ENCODE measurements around the gene ELOVL4. TPM values are rescaled to one million over a fixed set of nuclear protein-coding genes. Genes with fewer than 3 reads are reported as not detected.
A peak's percentile ranks its signal among the peaks of the same experiment; 100 is the strongest.

Gene ELOVL4
- total RNA-seq, 2 donors from 2014 or later, result 0.31 to 0.47 TPM

DNA sequence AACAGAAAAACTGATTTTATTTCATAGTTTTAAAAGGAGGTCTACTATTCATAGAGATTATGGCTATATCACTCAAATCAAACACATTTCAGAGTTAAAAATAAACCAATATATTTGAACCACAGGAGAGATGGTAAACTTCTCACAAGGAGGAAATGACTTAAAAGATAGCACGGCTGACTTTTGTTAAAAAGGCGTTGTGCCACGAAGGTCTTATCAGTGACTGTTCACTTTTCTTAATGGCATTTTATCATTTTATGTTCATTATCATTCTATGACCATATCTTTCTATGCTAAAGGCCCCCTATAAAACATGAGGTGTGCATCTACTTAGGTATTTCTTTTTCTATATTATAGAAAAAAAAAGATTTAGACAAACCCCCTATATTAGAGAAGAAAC lies 19.6 kb downstream of the ELOVL4 start:
- intact Hi-C loops (cut with DNase I, micrococcal nuclease), result no loop called here
- ATAC-seq (peak; percentile 77), DNase-seq (no peak)

DNA sequence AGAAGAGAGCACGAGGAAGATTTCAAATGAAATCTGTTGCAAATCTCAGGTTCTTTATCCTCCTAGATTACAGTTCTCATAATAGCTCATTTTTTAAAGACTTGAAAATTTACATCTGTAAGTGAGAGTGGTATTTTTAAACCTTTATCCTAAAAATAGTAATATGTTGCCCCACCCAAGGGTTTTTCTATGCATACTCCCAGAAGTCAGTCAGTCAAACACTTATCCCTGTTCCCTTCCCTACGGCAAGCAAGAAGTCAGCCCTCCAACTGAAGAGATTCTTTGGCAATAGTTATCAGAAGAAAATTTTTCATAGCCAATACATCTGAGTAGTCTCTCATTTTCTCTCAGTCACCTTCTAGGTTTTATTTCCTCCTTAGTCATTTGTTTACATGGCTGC lies 24.1 kb downstream of the ELOVL4 start:
- DNase-seq (no peak), ATAC-seq (no peak)
- intact Hi-C loops (cut with DNase I, micrococcal nuclease), result no loop called here

DNA sequence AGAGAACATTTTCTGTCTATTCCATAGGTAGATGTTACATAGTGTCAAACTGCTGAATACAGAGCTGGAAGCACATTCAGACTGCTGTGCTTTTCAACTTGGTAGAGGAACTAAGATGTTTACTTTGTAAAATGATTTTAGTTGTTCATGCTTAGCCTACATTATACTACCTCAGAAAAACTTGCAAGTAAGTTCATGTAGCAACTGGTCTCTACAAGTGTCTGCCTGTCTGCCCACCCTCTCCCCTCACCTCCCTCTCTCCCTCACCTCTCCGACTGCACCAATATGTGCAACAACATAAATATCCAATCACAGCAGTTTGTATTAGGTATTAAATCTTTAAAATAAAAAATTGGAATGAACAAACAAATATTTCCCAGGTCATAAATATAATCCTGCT lies 25.3 kb downstream of the ELOVL4 start:
- DNase-seq, result no peak
- intact Hi-C loops (cut with DNase I, micrococcal nuclease), result no loop called here
- ATAC-seq, result peak; percentile 61

DNA sequence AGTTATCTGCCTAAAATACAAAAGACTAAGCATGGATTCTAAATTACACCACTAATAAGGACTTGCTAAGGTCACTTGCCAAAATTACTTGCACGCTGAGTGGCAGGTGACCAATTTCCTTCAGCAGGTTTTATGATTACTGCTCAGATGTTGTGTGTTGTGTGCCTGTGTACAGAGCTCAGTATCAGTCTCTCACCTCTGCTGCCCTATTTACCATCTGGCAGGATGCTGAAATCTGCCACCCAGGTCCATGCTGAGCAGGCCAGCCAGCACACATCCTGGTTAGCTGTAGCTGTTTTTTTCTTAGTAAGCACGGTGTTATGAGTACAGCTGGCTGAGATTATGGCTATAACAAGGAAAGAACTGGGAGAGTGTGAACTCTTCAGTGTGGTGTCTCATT lies 34.0 kb downstream of the ELOVL4 start:
- DNase-seq, result peak; percentile 25 to 28
- ATAC-seq, result peak; percentile 94
- intact Hi-C loops (cut with DNase I, micrococcal nuclease), result no loop called here

DNA sequence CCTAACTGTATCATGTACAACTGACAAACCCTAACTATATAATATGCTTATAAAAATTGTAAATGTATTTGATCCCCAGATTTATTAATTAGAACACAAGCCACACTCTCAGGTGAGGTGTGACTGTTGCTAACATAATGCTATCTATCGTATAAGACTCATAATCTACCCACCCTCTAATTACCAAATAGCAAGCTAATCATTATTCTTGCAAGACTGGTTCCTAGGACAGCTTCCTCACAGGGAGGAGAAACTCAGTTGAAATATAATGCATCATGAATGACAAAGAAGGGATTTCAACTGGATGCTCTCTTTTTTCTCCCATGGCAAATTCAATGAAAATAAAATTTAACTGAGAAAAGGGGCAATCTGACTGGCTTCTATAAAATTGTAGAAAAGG lies 35.4 kb downstream of the ELOVL4 start:
- DNase-seq (no peak), ATAC-seq (no peak)
- intact Hi-C loops (cut with DNase I, micrococcal nuclease), result no loop called here

DNA sequence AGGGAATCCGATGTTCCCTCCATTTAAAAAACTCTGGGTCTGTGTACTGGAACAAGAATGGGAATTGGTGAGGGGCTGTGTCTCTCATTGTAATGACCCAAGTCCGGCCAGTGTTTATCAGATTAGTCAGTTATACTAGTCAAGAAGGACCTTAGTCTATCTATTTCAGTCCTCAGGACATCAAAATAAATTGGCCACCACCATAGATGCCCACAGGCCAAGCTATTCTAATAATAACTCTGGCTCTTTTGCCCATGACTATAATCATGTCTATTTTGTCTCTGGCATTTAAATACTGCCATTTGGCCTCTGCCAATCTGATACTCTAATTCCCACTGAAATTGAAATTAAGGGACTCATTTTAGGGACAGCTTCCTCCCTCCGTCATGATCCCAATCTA lies 37.8 kb downstream of the ELOVL4 start:
- DNase-seq (no peak), ATAC-seq (no peak)
- intact Hi-C loops (cut with DNase I, micrococcal nuclease), result no loop called here

DNA sequence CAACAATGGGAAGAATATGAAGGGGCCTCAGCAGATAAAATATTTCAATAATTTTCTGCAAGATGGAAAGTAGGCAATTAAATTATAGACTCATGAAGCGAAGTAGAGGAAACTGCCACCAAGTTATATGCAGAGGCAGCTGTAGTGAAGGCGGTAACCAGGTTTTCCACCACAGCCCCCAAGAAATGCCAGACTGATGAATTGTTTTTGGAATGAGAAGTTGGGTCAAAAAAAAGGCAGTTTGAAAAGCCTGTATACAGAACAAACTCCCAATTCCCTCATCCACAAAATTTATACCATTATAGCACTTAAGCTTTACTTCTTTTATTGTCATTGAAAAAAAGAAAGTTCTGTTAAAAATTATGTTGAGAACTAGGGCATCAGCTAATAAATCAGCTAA lies 45.3 kb downstream of the ELOVL4 start:
- intact Hi-C loops (cut with DNase I, micrococcal nuclease), result no loop called here
- ATAC-seq (no peak), DNase-seq (no peak)

DNA sequence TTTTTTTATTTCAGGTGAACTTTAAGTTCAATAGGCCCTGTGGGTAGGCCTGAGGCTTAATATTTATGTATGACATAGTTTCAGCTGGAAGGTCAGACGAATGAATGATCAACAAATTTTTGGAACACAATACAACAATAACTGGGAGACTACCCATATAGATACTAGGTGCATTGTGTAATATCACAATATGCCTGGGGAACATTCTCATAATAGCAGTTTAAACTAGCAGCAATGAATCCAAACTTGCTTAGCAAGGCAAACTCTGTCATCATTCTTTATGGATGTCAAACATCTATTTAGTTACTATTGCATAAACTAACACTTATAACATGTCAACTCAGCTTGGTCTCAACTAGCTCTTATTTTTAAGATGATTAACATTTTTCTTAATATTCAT lies 49.3 kb downstream of the ELOVL4 start:
- no peak for DNase-seq
- intact Hi-C loops (cut with DNase I, micrococcal nuclease), result no loop called here
- ATAC-seq, result no peak

DNA sequence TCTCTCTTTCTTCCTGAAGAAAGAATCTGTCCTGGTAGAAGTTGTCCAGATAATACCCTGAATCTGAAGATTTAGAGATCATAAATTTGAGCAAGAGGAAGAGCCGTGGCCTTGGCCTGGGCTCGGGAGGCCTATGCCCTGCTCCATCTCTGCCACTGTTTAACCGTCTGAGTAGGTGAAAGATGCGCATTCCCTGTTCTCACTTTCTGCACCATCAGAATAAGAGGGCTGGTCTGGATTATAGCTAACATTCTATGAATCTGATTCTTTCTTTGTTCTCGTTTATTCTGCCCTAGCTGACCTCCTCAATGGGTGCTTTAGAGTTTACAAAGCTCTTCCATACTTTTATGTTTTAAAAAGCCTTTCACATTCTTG lies 51.3 kb downstream of the ELOVL4 start:
- no peak for DNase-seq
- ATAC-seq, result no peak
- intact Hi-C loops (cut with DNase I, micrococcal nuclease), result no loop called here

DNA sequence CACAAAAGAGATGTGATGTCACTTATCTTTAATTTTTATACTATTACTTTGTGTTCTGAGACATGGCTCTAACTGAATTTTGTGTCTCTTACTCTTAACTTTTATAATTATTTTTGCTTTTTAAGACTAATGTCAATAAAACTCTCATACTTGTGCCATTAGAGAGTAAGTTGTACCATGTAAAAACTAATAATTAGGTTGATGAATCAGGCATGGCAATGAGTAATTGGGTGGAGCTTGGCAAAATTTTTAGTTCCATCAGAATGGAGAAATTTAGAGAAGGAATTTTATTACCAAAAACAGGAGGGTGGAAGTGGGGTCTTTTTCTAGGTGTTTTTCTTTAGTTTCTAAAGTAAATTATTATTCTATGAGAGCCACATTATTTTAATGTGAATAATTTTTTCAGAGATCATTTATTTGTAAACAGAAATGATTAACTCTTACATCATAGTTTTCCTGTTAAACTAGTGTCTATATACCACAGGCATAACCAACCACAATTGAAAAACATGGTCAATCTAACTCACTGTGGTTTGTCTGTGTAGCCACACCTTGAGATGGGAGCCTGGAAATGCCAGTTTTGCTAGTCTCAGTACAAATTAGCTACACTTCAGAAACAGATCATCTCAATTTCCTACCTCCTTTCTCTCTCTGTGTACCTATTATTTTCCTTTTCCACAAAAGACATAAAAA lies 51.8 kb downstream of the ELOVL4 start:
- intact Hi-C loops (cut with DNase I, micrococcal nuclease), result no loop called here
- ATAC-seq, result no peak

DNA sequence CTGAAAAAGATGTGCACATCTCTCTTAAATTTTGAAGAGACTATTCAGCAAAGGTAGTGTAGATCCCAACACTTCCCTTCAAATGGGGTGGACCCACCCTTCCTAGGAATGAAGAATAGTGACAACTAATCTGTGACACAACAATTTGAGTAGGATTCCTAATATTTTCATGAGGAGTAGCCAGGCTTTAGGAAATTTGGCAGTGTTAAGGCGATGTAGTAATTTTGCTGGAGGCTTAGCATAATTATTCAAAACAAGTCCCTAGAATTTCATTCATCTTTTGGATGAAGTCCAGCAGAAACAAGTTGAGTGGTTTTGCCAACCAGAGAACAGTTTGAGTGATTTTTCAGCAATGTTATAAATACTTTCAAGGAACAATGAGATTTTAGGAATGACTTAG lies 52.4 kb downstream of the ELOVL4 start:
- no peak for DNase-seq
- ATAC-seq, result no peak
- intact Hi-C loops (cut with DNase I, micrococcal nuclease), result no loop called here

More for the DNA sequence above, 51.8 kb downstream of the ELOVL4 start:
- DNase-seq, result no peak

DNA sequence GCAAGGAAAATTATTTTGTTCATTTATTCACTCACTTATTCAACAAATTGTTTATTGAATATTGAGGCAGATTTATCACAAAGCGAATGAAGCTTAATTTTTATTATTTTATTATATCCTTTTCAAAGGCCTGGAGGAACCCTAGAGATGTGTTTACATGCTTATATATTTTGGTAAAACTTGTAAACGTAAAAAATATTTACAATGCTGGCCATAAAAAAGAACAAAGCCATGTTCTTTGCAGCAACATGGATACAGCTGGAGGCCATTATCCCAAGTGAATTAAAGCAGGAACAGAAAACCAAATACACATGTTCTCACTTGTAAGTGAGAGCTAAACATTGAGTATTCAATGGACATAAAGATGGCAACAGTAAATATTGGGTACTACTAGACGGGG lies 58.8 kb downstream of the ELOVL4 start:
- intact Hi-C loops (cut with DNase I, micrococcal nuclease), result no loop called here
- no peak for DNase-seq

DNA sequence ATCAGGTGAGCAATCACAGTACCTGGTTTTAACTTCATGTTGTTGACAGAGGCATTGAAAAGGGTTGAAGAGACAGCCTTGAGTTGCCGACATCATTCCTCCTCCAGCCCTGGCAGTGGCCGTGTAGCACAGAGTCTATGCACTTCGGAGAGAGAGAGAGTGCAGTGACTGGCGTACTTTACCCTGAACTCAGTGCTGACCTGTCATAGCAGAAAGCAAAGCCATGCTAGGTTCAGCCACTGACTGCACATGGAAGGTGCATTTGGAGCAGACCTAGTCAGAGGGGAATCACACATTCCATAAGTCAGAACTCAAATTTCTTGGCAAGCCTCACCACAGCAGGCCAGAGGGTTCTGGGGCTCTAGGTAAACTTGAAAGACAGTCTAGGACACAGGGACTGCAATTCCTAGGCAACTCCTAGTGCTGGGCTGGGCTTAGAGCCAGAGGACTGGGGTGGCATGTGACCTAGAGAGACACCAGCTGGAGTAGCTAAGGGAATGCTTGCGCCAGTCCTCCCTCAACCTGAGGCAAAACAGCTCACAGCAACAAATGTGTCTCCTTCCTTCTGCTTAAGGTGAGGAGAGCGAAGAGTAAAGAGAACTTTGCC lies 69.1 kb downstream of the ELOVL4 start:
- ATAC-seq (no peak), DNase-seq (no peak)
- intact Hi-C loops (cut with DNase I, micrococcal nuclease), result no loop called here

More for the DNA sequence above, 58.8 kb downstream of the ELOVL4 start:
- no peak for ATAC-seq

DNA sequence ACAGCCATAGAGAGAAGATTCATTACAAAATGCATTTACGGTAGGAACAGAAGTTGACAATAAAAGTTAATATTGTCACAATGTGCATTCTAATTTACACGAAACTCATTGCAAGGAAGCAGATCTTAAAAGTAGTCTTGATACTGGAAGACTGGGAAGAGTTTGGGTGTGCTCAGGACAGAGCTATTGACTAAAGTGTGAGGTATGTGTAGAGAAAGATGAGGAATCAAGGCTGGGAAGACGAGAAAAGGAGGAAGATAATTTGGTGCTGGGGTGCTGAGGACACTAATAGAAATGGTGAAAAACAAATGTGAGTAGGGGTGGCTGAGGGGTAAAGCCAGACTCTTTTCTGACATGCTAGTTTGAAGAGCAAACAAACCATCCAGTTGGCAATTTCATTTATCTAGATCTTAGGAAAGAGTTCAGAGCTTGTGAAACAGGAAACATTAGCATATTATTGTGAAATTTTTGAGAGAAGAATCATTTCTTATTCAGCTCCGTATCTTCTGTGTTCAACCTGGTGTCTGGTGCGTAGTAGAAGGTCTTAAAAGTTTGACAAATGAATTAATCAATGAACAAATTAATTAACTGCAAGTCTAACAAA lies 72.7 kb downstream of the ELOVL4 start:
- ATAC-seq (no peak), DNase-seq (no peak)
- intact Hi-C loops (cut with DNase I, micrococcal nuclease), result no loop called here

DNA sequence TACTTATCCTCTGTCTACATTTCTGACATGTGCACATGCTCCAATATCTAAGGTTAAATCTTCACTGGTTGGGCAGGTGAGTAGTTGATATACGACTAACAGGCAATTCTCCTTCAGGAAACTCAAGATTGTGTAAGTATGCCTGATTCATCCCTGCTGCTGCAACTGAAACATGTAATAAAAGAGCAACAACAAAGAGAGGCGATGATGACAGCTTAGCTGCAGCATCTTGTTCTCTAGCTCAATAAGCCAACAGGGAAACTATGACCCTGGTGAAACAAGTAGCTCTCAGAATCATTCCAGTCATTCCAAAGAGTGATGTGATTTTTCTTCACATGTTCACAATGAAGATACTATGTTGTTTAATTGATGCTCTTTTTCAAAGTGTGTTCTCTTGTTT lies 74.4 kb downstream of the ELOVL4 start:
- ATAC-seq (no peak), DNase-seq (no peak)

DNA sequence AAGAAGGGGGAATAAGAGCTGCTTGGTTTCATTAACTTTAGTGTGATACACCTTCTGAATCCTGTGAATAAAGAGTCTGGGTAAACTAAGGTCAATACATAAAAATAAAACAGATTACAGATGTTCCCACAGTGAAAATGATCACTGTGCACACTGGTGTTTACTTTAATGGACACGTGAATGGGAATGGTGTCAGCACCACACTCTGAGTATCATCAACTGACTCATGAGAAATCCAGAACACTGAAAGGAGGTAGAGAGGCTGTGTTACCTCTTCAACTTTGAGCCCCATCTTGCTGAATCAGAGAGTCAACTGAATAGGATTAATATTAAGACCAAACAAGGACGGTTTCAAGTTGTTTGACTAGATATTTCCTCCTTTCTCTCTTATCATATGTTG lies 75.0 kb downstream of the ELOVL4 start:
- no peak for DNase-seq
- no peak for ATAC-seq
- intact Hi-C loops (cut with DNase I, micrococcal nuclease), result no loop called here

More for the DNA sequence above, 74.4 kb downstream of the ELOVL4 start:
- intact Hi-C loops (cut with DNase I, micrococcal nuclease), result no loop called here

DNA sequence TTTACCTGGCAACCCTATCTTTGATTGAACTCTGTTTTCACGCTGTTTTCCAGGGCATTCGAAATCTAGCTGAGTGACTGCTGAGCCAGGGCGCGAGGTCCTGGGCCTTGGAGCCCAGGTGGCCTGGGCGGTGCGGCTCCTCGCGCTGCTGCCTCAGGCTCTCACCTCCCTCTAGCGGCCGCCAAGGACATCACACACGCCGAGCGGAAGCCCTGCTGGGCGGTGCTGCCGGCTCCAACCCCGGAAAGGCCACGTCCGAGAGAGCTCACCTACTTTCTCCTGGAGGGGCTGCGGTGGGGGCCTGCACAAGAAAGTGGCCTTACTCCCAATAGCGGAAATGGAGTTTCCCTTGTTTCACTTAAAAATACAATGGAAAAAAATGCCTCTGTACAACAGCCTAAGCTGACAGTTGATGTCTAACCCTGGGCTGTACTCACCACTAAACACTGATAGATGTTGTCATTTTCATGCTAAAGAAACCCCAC lies 77.7 kb downstream of the ELOVL4 start:
- intact Hi-C loops (cut with DNase I, micrococcal nuclease), result no loop called here
- DNase-seq, result peak; percentile 75 to 85
- peak; percentile 100 for ATAC-seq

DNA sequence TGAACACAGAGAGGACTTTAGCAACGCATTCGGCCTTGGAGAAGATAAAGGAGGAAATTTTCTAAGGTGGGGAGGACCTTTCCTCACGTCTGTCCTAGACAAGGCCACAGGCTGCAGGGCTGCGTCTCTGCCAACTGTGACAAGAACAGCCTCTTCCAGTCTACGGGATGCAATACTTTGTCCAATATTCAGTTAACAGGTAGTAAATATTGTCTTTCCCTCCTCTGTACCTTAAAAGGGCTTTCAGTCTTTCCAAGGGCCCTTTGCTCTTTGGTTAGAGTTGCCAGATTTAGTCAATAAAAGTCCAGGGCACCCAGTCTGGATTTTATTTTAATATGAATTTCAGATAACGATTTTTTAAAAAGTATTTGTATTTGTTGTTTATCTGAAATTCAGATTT lies 78.2 kb downstream of the ELOVL4 start:
- no peak for ATAC-seq

DNA sequence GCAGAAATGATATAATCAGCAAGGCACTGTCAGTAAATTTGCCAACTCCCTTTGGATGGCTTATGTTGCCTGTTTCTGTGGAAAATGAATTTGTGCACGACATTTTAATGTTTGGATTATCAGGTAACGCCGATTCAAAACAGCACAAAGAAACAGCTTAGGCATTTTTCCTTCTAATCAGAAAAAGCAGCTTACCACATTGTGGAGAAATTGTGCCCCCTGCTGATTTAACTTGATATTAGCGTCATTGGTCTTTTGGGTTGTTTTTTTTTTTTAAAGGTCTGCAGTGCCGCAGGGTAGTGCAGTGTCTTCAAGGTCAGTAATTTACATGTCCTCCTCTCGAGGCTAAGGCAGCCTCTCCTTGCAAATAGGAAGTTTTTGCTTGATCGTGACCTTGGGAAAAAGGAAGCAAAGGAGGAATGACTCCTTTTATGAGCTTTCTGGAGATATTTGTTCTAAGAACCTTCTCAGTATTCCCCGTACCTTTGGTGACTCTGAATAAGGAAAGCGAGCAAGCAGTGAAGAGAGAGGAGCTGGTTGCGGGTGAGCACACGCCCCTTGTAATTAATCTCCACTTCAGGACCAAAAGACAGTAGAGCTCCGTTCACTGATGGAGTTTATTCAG lies 79.1 kb downstream of the ELOVL4 start:
- ATAC-seq, result peak; percentile 51
- intact Hi-C loops (cut with DNase I, micrococcal nuclease), result no loop called here
- peak in 1 of 2 donors; percentile 6 for DNase-seq

More for the DNA sequence above, 78.2 kb downstream of the ELOVL4 start:
- no peak for DNase-seq
- intact Hi-C loops (cut with DNase I, micrococcal nuclease), result no loop called here
